ENCODE measurements around the gene TMPO.
"Not testable (repeated sequence)": the region's sequence is repeated elsewhere in the genome, so short reads cannot be mapped to it uniquely, and the experiment has no call there.

The TMPO gene

GRCh38 chr12:98511806-98512205 lies 3.6 kb upstream of the TMPO start:
- DNase-seq (ENCODE audit: low spot score): not testable (repeated sequence)

DNA sequence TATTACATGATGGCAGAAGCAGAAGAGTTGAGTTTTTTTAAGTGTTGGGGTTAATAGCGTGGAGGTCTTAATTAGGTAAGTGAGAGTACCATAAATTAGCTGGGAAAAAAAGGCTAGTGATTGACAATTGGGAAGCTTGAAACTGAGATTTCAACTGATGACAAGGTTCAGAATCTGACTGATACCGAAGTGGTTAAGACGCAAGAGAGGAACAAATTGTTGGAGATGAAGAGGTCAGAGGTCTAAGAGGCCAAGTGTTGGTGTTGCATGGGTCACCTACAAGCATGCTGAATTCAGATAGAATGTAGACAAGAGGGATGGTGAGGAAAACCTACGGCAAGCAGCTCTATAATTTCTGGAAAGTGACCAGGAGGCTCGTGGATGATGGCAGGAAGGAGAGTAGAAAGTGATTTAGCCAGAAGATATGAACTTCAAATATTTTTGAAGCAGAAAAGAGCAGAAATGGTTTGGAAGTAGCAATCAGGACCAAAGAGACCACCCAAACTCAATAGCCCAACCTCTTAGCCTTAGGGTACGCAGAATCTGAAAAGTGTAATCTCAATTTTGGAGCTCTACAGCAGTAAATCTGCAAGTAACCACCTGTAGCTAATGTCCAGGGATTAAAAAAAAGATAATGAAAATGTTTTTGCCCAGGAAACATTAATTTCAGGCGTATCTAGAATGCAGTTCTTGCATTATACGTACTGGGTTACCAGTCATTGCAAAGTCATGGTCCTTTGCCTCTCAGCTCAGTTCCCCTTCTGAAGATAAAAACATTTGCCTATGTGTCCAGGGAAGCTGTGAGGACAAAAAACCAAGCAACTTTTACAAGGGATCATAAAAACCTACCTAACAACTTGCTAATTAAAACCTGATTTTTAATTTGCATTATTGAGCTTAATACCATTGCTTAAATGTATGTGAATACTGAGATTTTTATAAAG lies 1.7 kb upstream of the TMPO start:
- no peak for DNase-seq (ENCODE audit: low spot score)

GRCh38 chr12:98514982-98515286 lies 456 bp upstream of the TMPO start:
- DNase-seq (ENCODE audit: low spot score): no peak

DNA sequence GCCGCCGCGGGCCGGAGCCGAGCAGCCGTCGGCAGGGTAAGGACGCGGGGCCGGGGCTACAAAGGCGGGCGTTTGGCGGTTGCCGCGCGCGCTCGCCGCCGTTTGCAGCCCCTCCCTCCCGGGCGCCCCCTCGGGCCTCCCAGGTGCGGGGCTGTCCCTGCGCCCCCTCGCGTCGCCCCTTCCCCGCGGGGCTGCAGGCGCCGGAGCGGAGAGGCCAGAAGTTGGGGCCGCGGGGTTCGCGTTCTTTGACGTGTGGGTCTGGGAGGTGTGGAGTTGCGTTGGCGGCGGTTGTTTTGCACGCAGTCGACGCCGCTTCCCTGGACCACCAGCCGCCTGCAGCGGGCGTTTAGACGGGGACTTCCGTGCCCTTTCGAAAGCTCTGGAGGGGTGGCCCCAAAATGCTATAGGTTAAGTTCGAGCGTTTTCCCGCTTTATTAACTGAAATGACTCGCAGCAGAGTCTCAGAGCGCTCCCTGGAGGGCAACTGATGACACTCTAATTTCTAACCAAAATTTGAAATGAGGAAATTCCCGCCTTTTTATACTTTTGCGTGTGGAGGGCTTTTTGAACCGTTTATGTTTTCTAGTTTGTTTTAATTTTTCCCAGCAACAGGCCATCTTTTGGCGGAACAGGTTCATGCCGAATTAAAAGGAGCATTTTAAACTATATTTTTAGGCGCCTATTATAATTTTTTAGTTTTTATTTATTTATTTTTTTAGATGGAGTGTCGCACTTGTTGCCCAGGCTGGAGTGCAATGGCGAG lies 902 bp downstream of the TMPO start:
- peak; percentile 85 for DNase-seq (ENCODE audit: low spot score)

- no peak for DNase-seq (ENCODE audit: low spot score)
Measured at GRCh38 chr12:98519257-98519907, 4.0 kb downstream of the TMPO start.

DNA sequence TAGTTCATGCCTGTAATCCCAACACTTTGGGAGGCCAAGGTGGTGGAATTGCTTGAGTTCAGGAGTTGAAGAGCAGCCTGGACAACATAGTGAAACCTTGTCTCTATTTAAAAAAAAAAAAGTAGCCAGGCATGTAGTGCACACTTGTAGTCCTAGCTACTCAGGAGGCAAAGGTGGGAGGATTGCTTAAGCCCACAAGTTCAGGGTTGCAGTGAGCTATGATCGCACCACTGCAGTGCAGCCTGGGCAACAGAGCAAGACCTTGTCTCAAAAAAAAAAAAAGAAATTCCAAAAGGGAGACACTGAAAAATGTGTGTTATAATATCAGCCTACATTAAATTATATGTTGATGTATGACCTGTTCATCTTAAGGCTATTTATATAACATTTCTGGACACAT lies 14.7 kb downstream of the TMPO start:
- DNase-seq (ENCODE audit: low spot score): no peak

DNA sequence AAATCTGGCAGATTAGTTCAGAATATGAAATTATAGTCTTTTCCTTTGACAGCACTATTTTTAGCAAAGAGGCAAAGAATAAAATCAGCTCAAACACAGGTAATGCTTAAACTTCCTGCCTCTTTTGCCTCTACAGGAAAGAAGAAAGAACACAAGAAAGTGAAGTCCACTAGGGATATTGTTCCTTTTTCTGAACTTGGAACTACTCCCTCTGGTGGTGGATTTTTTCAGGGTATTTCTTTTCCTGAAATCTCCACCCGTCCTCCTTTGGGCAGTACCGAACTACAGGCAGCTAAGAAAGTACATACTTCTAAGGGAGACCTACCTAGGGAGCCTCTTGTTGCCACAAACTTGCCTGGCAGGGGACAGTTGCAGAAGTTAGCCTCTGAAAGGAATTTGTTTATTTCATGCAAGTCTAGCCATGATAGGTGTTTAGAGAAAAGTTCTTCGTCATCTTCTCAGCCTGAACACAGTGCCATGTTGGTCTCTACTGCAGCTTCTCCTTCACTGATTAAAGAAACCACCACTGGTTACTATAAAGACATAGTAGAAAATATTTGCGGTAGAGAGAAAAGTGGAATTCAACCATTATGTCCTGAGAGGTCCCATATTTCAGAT lies 17.4 kb downstream of the TMPO start:
- DNase-seq (ENCODE audit: low spot score): no peak

- peak; percentile 14 for DNase-seq (ENCODE audit: low spot score)
Measured at GRCh38 chr12:98533723-98534251, 18.4 kb downstream of the TMPO start.

GRCh38 chr12:98538031-98538430 lies 22.6 kb downstream of the TMPO start:
- no peak for DNase-seq (ENCODE audit: low spot score)

- DNase-seq (ENCODE audit: low spot score): no peak
Measured at GRCh38 chr12:98543701-98544100, 28.3 kb downstream of the TMPO start.

GRCh38 chr12:98544751-98545150 lies 29.4 kb downstream of the TMPO start:
- no peak for DNase-seq (ENCODE audit: low spot score)

GRCh38 chr12:98549371-98550110 lies 34.2 kb downstream of the TMPO start:
- DNase-seq (ENCODE audit: low spot score): no peak

DNA sequence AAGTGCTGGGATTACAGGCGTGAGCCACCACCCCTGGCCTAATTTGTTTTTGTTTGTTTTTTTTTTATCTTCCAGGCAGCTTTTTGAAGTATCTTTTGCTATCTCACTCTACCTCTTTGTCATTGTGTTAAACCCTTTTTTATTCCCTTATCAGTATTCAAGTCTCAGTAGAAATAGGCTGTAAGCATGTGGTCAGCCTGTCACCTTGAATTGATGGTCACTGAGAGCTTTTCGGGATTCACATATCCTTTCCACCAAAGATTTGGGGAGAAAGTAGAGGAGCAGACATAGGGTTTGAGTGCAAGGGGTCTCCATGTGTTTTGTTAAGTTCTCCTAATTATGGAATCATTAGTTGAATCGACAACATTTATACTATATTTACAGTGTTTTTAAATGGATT lies 36.4 kb downstream of the TMPO start:
- no peak for DNase-seq (ENCODE audit: low spot score)

GRCh38 chr12:98558097-98558496 lies 42.7 kb downstream of the TMPO start:
- DNase-seq (ENCODE audit: low spot score): not testable (repeated sequence)

DNA sequence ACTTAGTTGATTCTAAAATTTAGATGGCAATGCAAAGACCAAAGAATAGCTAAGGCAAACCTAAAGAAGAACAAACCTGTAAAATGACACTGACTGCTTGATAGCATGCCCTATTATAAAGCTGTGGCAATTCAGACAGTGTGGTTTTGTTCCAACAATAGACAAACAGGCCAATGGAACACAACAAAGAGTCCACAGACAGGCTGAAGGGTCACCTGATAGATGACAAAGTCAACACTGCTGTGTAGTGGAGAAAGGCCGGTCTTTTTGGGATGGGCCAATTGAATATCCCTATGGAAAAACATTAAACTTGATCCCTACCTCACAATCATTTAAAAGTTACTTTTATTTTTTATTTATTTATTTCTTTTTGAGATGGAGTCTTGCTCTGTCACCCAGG lies 44.3 kb downstream of the TMPO start:
- DNase-seq (ENCODE audit: low spot score): peak; percentile 75

DNA sequence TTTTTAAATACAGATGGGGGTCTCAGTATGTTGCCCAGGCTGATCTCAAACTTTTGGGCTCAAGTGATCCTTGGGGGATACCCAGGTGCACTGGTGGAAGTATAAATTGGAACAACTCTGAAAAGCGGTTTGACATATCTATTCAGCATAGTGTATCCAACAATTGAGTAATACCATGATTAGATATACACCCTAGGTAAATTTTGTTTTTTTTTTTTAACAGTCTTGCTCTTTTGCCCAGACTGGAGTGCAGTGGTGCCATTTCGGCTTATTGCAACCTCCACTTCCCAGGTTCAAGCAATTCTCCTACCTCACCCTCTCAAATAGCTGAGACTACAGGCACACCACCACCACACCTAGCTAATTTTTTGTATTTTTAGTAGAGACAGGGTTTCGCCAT lies 46.5 kb downstream of the TMPO start:
- DNase-seq (ENCODE audit: low spot score): no peak

GRCh38 chr12:98572010-98572409 lies 56.6 kb downstream of the TMPO start:
- no peak for DNase-seq (ENCODE audit: low spot score)

DNA sequence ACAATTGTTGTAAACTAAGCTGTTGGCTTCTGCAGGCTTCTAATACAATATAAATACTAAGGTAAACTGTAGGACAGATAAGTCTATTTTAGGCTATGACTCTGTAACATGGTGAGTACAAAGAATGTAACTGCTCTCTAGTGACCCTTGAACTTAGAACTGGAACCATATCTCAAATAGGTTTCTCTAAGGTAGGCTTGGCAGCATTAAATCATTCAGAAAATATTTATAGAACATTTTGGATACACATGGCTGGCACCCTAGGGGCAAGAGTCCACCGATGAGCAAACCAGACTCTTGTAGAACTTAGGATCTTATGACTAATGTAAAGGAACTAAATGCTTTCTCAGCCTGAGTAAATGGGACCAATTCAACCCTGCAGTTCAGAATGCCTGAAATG lies 58.7 kb downstream of the TMPO start:
- no peak for DNase-seq (ENCODE audit: low spot score)

GRCh38 chr12:98575013-98575412 lies 59.6 kb downstream of the TMPO start:
- DNase-seq (ENCODE audit: low spot score): no peak

DNA sequence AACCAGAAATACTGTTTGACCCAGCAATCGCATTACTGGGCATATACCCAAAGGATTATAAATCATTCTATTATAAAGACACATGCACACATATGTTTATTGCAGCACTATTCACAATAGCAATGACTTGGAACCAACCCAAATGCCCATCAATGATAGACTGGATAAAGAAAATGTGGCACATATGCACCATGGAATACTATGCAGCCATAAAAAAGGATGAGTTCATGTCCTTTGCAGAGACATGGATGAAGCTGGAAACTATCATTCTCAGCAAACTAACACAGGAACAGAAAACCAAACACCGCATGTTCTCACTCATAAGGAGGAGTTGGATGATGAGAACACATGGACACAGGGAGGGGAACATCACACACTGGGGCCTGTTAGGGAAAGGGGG lies 61.4 kb downstream of the TMPO start:
- not testable (repeated sequence) for DNase-seq (ENCODE audit: low spot score)

DNA sequence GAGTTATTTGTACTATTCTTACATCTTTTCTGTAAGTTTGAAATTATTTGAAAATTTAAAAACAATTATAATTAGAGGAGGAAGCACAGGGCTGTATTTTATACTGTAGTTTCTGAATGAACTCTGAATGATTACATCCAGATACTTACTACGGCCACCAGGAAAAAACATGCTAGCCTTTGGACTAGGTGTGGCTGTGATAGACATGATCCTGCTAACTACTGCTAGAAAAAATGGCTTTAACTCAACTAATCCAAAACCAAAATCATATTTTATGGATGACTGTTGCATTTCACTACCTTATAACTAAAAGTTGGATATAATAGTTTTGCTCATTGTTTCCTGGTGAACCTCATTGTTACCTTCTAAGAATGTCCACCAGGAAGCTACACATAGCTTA lies 63.0 kb downstream of the TMPO start:
- no peak for DNase-seq (ENCODE audit: low spot score)
